ENCODE measurements around the gene EFNA5.

Gene EFNA5

DNA sequence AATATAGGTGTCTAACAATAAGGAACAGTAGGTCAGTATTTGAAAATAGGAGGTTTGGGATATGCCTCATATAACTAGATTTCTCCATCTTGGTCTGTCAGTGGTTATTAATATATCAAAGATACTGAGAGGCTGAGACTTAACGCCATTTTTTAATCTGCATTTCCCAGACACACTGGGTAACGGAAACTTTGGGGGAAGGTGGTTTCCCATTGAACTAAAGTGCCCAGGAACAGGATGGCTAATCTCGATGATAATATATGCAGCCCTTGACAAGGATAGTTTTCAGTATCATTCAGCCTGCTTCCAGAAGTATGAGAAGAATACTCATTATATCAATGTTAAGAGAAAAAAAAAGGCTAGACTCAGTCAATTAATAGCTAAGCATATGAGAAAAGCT, 30.7 kb downstream of the EFNA5 start:
- DNase-seq (ENCODE audit: low read depth) = no peak

DNA sequence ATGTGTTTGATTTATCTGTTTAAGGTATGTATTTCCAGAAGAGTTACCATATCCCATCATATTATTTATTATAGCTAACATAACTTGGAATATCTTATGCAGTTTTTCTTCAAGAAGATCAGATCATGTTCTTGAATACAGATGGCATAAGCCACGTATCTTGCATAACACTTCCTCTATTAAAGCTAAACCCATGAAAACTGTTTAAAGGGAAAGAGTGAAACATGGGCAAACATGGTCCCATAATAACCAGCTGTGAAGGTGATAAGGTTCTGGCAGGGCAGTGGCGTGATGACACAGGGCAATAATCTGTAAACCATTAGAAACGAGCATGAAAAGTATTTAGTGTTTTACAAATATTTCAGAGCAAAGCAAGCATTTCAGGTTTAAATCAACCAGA, 34.2 kb downstream of the EFNA5 start:
- no peak for DNase-seq (ENCODE audit: low read depth)

DNA sequence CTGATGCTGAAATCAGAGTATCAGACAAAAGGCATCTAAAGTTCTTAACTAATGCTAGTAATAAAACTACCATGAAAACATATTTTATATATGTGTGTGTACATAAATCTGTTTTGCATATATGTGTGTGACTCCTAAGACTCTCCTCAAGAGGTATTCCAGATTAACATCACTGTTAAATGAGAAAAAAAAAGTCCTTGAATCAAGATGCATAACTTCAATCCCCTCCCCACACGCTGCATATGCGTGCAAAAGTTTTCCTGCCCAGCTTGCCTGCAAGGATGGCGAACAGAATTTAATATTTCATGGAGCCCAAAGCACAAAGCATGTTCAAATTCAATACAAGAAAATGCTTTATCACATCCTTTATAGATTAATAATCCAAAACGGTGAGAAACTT, 34.7 kb downstream of the EFNA5 start:
- DNase-seq (ENCODE audit: low read depth) = no peak

DNA sequence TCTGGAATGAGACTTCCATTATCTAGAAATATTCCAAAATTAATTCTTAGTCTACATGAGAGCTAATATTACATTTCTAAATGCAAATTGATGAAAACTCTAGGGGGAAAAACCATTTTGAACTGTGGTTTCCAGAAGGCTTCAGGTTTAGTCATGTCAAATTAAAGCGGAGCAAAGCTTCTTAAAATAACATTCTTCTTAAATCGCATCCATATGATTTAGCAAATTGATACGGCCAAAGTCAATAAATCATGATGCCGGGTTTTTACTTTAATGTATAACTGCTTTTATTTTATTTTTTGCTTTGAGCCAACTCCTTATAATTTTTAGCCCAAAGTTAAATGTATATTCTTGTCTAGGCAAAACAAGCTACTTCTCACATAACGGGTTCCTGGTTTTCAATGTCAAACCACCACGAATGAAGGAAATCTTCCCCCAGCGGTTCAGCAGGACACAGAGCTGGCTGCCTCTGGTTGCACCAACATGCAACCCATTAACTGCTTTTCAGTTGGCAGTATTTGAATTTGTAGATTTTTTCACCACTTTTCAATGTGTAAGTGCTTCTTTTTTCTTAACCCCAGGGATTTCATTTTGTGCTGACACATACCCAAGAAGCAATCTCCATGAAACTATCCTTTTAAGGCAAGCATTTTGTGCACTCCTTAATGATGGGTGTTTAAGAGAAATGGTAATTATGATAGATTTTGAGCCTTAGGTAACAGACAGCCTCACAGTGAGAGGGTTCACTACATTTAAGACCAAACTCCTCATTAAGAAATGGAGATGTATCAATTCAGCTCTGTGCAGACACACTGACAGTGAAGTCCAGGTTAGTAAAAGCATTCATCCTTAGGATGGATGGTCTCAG, 35.5 kb downstream of the EFNA5 start:
- DNase-seq (ENCODE audit: low read depth) = no peak

DNA sequence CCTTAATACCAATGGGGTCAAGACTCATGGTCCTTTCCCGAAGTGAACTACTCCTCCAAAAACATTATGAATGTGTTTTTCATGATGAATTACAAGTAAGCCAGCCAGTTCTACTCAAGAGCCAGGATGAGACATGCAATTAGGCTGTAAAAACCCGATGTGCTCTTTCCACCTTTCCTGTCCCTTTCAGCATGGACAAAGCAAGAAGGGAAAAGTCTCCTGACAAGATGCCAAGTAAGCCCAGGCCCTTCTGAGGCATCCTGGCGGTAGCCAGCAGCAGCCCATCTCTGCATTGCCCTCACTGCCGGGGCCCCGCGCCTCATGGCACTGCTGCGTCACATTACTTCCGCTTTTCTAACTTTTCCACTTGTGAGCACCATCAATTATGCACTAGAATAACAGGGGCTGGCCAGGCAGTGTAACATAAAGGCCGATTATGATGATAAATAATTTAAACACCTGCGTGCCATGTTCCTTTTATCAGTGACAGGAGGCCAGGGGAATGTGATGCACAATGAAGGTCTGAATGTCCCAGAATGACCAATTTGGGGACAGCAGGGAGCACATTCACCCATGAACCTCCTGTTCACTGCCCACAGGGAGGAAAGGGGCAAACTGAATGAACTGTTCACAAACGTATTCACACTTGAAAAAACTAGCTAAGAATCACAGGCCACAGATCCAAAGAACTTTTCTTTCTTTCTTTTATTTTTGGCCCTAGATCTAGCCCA, 37.4 kb downstream of the EFNA5 start:
- DNase-seq (ENCODE audit: low read depth) = no peak

DNA sequence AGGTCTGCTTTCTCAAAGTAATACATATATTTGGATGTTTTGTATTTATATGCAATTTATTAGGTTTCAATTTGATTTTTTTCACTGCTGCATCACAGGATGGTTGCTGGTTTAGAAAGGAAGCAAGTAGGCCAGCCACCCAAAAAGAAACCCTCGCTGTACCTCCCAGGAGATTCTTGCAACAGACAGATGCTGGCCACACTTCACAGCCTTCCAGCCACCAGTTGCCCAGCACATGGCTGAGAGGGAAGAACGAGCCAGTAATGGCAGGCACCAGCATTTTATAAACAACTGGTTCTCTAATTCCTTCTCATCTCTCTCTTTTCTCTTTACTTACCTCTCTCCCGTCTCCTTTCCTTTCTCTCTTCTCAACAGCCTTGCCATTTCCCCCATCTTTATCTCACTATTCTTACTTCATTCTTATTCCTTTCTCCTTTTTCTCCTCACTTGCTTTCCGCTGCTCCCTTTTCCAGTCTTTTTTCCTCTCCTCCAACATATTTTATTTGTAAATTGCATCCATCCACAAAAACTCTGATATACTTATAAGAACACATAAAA, 38.9 kb downstream of the EFNA5 start:
- DNase-seq (ENCODE audit: low read depth) = no peak

DNA sequence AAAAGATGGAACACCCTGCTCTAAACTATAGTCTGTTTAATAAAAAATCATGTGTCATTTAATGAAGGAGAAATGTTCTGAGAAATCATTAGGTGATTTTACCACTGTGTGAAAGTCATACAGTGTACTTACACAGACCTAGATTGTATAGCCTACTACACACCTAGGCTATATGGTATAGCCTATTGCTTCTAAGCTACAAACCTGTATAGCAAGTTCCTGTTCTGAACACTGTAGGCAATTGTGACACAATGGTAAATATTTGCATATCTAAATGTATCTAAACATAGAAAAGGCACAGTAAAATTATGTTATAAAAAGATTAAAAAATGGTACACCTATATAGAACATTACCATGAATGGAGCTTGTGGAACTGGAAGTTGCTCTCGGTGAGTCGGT, 40.6 kb downstream of the EFNA5 start:
- DNase-seq (ENCODE audit: low read depth) = no peak

DNA sequence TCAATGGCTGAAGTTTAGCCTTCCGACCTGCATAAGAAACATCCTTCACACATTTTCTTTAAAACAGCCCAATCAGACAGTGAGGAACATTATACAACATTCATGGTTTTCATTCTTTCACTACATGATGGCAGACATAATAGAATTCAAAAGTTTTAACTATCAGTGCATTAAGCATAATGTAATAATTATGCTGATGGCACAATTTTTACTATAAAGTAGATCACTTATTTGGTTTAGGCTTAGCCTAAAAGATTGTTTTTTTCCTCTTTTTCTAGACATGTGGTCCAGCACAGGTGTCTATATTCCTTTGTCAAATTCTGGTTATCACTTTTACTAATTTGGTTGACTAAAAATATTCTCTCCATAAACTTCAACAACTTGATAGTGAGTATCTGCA, 46.5 kb downstream of the EFNA5 start:
- no peak for DNase-seq (ENCODE audit: low read depth)

DNA sequence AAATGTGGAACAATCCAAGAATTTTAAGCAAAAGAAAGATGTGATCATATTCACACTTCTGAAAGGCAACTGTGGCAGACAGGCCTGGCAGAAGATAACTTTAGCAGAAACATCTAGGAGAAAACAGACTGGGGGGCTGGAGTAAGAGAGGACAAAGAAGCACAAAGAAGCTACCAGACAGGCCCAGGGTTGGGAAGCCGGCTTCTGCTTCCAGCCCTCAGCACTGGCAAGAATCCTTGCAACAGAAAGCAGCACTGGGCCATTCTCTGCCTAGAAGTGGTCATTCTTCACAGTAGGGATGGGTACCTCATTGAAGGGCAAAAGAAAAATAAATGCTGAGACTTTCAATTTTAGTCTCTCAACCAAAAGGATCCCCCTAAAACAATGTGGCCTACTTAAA, 49.6 kb downstream of the EFNA5 start:
- DNase-seq (ENCODE audit: low read depth) = no peak

DNA sequence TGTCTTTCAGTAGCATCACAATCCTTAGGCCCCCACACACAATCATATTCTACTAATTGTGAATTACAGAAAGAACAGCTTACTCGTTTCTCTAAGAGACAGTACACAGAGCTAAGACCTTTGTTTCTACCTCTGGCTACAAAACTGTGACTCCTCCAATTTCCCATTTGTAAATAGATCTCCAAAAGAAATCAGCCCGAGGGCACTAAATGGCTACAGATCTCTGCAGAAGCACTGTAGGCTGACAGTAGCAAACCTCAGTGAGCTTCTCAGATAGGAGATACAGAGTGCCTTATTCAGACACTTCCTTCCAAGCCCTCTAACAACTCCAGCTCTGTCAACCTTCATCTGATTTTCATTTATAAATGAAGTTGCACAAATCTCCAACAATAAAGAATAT, 51.0 kb downstream of the EFNA5 start:
- no peak for DNase-seq (ENCODE audit: low read depth)

DNA sequence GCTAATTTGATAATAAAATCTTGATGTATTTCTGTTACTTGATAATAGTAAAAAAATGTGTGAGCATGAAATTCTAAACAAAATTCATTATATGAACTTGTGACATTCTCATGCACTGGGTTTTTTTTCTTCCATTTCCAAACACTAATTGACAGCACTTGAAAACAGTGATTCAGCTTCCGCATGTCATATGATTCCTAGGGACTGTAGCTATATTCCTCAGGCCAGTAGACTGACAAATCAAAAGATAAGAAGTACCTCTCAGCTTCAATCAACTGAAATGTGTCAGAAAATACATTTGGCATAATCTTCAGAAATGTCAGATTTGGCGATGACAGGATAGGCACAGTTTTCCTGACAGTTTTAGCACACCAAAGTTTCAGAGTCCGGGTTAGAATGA, 52.5 kb downstream of the EFNA5 start:
- no peak for DNase-seq (ENCODE audit: low read depth)

DNA sequence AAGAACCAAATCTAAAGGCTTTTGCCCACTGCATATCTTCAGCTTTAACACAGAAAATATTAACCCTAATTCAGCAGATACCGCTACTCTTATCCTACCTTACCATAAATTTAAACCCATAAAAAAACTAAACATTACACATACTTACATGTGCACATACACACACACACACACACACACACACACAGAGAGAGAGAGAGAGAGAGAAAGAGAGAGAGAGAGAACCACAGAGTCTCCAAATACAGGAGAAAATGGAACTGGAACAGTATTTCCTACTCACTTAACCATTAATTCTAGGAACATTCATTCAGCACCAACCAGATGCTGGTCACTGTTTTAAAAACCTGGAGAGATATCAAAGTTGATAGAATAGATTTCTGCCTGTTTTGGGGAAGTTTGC, 53.7 kb downstream of the EFNA5 start:
- DNase-seq (ENCODE audit: low read depth) = no peak

DNA sequence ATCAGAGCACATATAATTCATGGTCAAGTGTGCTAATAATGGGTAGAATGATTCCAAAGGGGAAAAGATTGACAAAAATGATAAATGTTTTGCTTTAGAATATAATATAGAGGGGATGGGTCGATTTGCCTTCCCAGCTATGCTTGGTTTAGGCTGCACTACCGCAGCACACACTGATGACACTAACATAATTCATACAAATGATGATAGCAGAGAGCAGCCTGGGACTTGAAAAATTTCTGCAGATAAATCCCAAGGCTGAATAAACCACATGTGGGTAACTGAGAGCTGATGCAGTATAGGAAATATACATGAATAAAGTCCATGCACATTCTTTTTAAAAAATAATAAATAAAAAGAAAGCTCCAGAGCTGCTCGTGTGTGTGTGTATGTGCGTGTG, 54.5 kb downstream of the EFNA5 start:
- DNase-seq (ENCODE audit: low read depth) = no peak

DNA sequence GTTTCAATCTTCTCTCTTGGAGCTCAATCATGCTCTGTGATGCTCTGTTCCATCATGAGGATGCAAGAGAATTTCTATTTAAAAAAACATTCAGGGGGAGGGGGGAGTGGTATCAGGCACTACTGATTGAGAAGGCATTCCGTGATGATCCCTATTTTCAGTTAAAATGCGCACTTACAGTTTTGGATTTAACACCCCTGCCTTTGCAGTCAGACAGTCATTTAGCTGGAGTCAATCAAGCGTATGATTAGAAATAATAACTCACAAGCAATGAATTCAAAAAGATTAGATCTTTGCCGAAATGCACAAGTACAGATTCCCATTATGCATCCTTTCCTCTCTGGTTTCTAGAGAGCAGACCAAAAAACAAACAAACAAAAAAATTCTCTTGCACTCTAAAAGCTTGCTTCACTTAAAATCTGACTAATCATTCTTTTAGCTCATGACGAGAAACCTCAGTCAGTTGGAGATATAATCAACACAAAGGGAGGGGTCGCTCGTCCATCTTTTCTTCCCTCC, 55.4 kb downstream of the EFNA5 start:
- DNase-seq (ENCODE audit: low read depth) = peak; percentile 49

DNA sequence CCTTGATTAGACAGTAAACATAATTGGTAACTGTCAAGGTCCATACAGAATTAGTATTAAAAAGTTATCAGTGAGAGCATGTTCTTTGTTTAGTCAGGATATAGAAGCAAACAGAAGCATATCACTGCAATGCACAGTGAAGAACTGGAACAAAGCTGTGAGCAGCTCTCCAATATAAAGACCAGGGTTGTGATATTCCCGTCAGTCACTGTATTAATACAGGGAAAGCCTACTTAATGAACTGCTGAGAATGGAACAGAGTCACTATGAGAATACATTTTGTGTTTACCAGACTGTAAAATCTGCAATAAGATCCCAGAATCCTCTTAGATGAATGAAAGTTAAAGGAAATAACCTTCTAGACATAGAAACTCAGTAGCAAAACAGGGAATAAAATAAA, 58.2 kb downstream of the EFNA5 start:
- no peak for DNase-seq (ENCODE audit: low read depth)

DNA sequence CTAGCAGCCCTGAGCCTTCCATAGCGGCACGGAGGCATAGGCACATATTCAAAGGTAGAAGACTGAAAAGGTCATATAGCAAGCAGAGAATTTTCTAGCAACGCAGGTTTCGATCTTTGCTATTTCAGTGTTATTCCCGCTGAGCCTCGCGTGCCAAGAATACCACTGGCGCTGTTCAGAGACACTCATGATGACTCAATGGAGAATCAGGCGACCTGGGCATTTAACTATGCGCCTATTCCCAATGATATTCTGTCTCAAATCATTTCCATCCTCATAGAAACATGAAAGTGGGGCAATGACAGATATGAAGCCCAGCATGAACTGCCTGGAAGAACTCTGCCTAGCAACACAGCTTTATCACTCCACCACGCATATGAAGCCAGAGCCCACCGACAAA, 59.9 kb downstream of the EFNA5 start:
- no peak for DNase-seq (ENCODE audit: low read depth)

DNA sequence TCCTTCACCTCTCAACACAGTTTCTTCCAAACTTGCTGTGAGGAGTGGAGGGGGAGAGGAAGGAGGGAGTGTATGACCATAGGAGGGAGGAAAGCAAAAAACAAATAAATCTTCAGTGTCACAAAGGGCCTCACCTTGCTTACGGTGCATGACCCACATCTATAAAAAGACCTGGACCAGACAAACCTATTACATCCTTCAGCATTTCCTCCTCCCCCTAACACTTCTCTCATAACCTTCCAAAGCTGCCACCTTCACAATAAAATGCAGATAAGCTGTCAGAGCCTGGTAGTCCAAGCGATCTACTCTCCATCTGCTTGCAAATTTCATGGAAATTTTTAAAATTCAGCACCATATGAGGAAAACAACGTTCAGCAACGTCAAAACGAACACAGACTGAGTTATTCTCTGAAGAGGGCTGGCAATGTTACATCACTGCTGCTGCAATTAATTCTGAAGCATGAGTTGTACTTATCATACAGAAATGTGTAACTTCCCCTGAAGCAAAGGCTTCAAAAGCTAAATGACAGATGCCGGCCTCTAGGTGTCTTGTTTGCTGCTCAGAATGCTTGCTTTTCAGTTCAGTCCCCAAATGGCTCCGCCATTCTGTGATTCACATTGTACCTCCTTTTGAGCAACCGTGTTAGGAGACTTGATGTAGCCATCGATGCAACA, 62.9 kb downstream of the EFNA5 start:
- peak; percentile 12 for DNase-seq (ENCODE audit: low read depth)

DNA sequence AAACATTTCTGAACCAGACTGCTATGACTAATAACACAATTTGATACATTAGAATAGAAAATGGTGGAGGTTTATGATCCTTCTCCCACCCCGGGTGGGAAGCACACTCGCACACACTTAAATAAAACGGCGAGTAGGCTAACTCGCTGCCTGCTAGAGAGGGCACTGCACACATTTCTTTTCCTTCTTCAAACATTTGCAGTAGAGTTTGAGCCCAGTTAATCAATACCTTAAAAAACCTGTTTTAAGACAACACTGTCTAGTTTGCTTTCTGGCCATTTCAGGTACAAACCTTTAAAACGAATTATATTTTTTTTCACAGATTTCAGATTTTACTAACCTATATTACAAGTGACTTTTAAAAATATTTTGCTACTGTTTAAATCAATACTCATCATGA, 63.5 kb downstream of the EFNA5 start:
- no peak for DNase-seq (ENCODE audit: low read depth)

DNA sequence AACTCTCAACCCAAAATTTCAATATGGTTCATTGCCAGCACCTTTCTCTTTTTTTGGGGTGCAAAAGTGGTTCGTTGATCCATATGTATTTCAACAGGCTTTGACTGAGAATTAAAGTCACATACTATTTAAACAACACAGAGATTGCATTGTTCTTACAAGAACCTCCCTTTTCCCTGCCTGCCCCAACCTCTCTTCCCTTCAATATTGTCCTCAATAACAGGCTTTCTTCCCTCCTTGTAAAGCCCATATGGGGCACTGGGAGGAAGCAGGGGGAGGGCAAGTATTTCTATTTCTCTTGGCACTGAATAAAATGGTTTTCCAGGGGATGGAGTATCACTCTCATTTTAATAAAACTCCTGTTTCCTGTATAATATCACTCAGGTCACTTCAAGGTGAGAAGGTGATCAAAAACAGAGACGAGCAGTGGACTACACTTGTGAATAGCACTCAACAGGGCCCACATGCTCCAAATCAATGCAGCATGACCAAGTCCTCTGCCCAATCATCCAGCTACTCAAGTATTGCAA, 65.1 kb downstream of the EFNA5 start:
- DNase-seq (ENCODE audit: low read depth) = no peak

DNA sequence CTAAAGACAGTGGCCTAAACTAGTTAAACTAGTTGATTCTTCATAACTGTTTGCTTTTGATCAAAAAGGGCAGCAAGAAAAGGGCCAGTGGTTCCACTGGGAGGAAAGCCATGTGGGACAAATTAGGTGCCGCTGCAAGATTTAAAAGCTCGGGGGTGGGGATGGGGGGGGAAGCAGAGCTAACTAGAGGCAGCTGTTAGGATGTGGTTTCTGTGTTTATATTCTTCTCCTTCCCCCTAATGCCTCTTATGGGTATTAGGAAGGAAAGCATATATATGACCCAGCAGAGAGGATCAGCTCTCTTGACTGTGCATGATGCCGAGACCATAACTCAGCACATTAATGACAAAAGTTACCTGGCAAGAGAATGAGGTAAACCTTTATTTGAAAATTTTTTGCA, 65.7 kb downstream of the EFNA5 start:
- peak; percentile 19 for DNase-seq (ENCODE audit: low read depth)

DNA sequence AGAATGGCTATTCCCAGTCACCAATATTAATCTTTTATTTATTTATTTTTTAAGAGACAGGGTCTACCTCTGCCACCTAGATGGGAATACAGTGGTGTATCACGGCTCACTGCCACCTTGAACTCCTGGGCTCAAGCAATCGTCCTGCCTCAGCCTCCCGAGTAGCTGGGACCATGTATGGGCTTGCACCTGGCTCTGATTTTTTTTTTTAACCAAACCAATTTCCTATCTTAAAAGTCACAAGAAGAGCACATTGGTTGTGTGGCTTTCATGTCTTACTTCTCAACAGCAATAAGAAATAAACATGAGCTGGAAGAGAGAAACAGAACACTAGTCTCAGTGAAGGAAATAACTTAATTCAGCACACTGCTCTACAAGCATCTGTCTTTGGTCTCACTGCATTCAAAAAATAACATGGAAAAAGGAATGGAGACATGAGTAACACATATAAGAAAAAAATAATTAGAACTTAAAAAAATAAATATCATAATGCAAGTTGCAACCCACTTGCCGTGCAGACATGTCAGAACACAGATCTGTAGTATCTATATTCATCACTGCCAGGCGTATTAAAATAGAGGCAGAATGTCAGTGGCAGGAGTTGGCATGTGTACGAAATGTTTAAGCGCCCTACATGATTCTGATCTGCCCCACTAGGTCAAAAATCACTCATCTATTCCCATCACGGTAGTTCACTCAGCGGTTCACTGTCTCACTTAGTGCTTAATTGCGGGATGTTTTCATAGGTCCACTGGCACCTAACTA, 66.4 kb downstream of the EFNA5 start:
- DNase-seq (ENCODE audit: low read depth) = no peak

DNA sequence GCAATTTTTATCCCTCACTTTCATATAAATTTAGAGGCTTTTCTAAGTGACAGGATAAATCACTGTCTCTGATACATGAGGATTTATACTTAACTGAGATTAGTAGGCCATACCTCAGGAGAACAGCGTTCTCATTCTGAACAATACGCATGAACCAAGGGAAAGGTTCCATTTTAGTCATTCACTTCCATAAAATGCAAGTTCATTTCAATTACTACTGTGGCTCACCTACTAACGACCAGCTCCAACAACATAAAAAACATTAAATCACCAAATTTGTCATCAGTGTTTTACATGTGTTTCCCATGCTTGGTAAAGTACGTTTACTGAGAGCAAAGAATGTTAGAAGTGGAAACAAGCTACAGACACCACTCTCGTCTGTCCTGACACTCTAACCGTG, 67.4 kb downstream of the EFNA5 start:
- no peak for DNase-seq (ENCODE audit: low read depth)

Data from ELR (cell line).